Activated CD4-positive, CD25-positive, alpha-beta regulatory T cell treated with anti-CD3 and anti-CD28 coated beads, Interleukin-2, amount 50 U/mL, for 16 hours (primary cell): ENCODE measurements around the gene CCDC74A.
"Not testable (repeated sequence)": the region's sequence is repeated elsewhere in the genome, so short reads cannot be mapped to it uniquely, and the experiment has no call there.

ENCODE experiments used
- DNase-seq: peaks from one replicate; pipeline ENCODE4 v3.0.0-alpha.2; 2020; ENCODE audit warnings: low read depth, low spot score

The CCDC74A gene

DNA sequence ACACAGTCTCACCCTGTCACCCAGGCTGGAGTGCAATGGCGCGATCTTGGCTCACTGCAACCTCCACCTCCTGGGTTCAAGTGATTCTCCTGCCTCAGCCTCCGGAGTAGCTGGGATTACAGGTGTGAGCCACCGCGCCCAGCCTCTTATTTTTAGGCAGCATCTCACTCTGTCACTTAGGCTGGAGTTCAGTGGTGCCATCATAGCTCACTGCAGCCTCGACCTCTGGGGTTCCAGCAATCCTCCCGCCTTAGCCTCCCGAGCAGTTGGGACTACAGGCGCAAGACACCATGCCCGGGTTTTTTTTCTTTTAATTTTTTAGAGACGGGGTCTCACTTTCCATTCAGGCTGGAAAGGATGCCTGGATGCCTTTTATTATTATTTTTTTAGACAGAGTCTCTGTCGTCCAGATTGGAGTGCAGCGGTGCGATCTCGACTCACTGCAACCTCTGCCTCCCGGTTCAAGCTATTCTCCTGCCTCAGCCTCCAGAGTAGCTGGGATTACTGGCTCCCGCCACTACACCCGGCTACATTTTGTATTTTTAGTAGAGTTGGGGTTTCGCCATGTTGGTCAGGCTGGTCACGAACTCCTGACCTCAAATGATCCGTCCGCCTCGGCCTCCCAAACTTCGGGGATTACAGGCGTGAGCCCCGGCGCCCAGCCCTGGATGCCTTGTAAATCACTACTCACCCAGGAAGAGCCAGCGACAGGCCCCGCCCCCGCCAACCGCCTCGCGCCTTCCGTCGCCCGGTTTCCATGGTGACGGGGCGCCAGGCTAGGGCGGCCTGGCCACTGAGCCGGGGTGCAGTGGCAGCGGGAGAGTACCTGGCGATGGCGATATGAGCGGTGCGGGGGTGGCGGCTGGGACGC lies at the start of gene CCDC74A:
TSS of gene CCDC74A (plus strand) at position 758 of the 871 bp plus-strand sequence. CDS start at position 841, 83 bp downstream.
- peak; percentile 62 for DNase-seq

DNA sequence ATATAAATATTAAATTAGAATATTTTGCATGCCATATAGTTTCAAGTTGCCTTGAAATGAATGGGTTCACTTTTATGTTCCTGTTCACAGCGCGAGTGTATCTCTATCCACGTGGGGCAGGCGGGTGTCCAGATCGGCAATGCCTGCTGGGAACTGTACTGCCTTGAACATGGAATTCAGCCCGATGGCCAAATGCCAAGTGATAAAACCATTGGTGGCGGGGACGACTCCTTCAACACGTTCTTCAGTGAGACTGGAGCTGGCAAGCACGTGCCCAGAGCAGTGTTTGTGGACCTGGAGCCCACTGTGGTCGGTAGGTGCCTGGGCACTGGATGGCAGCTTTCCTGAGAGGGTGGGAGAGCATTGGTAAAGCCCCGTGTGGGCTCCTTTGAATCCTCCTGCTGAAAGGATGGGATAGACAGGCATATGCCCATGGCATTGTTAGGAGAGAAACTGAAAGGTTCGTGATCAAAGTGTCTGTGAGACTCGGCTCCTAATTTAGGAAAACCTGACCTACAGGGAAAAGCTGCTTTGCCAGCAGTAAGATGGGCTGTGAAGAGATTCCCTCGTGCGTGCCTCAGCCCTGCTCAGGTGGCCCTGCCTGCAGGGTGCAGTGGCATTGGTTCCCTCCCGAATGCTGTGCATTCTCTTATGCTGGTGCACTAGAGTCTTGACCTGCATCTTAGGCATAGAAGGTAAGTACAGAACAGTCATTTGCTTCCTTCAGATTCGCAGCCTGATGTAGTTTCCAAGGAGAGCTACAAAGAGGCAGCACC lies 49.4 kb upstream of the CCDC74A start:
- DNase-seq, result not testable (repeated sequence)

DNA sequence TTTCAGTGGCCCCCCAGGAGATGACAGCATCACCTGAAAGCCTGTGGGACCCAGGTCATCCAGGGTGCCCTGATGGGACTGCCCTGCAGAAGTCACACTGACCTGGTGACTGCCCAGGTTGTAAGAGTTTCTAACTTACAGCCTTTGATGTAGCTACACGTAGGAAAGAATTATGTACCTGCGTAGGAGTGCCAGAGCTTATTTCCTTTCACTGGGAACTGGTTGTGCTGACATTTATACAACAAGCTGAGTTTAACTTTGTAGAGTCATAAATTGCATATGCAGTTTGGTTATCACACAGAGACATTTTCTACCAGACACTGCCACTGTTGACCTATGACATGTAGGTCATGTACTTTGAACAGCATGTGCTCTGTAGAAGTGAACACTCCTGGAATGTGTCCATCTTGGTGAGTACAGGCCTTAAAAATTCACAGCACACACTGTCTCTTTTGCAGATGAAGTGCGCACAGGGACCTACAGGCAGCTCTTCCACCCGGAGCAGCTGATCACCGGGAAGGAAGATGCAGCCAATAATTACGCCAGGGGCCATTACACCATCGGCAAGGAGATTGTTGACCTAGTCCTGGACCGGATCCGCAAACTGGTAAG lies 48.7 kb upstream of the CCDC74A start:
- not testable (repeated sequence) for DNase-seq

DNA sequence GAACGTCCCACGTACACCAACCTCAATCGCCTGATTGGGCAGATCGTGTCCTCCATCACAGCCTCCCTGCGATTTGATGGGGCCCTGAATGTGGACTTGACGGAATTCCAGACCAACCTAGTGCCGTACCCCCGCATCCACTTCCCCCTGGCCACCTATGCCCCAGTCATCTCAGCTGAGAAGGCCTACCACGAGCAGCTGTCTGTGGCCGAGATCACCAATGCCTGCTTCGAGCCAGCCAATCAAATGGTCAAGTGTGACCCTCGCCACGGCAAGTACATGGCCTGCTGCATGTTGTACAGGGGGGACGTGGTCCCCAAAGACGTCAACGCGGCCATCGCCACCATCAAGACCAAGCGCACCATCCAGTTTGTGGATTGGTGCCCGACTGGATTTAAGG lies 47.3 kb upstream of the CCDC74A start:
- DNase-seq, result not testable (repeated sequence)

DNA sequence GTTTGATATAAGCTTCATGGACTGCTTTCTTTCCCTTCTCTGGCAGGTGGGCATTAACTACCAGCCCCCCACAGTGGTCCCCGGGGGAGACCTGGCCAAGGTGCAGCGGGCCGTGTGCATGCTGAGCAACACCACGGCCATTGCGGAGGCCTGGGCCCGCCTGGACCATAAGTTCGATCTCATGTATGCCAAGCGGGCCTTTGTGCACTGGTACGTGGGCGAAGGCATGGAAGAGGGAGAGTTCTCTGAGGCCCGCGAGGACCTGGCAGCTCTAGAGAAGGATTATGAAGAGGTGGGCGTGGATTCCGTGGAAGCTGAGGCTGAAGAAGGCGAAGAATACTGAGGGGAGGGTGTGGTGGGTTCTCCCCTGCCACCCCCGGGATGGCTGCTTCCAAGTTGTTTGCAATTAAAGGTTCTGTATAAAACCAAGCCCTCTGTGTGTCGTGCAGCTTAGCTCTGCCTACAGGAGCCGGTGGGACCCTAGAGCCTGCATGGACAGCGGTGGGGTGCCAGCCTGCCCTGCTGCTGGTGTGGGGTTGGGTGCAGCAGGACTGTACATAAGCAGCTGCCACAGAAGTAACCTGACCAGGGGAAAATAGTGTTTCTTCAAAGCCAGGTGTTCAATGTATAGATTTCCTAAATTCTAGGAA lies 45.1 kb upstream of the CCDC74A start:
- DNase-seq, result not testable (repeated sequence)

DNA sequence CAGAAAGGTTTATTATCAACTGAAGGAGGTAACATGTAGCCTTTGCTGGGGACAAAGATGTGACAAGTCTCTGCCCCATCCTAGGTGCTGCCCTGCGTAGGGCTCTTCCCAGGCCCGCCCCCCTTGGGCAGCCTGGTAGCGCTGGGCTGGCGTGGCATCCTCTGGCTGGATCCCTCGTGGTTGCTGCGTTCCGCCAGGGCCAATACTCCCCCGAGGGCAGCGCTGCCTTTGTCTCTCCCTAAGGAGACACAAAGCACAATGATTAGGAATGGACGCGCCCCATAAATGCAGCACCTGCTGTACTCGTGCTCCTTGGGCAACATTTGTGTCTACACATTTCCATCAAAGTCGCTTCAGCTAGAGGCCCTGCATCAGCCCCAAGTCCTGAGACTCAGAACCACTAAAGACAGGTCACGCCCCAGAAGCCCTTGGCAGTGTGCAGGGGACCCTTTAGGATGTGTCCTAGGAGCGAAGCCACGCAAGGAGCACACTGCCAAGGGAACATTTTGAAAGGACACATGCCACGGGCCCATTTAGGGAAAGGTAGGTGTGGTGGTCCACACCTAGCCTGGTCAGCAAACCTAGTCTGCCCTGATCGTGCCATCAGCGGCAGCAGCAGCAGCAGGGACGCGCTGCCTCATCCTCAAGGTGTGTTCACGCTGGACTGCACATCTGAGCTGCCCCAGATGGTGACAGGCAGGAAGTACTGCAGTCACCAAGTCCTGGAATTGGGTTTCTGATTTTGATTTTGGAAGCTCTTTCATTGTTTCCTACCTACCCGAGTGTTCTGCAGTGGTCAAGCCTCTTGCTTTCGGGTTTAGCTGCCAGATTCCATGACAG lies 43.5 kb upstream of the CCDC74A start:
- not testable (repeated sequence) for DNase-seq

DNA sequence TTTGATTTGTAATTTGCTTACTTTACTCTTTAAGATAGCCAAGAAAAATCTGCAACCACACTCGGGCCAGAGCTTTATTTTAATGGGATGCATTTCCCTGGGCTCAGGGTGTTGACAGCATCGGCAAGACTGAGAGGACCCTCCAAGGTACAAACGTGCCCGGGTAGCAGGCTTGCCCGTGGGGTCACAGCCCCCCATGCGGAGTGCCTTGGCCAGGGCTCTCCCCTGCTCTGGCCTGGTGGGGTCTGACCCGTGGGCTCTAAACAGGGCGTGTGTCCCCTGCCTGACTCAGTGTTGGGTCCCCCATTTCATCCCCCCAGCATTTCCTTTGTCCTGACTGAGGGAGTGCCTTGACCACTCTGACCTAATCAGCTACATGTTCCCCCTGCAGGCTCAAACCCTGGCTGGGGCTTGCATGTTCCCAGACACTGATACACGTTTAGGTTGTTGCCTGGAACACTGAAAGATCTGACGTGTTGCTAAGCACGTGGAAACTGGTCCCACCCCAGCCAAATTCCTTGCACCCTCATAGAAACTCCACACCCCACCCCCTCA lies 42.7 kb upstream of the CCDC74A start:
- DNase-seq, result not testable (repeated sequence)

DNA sequence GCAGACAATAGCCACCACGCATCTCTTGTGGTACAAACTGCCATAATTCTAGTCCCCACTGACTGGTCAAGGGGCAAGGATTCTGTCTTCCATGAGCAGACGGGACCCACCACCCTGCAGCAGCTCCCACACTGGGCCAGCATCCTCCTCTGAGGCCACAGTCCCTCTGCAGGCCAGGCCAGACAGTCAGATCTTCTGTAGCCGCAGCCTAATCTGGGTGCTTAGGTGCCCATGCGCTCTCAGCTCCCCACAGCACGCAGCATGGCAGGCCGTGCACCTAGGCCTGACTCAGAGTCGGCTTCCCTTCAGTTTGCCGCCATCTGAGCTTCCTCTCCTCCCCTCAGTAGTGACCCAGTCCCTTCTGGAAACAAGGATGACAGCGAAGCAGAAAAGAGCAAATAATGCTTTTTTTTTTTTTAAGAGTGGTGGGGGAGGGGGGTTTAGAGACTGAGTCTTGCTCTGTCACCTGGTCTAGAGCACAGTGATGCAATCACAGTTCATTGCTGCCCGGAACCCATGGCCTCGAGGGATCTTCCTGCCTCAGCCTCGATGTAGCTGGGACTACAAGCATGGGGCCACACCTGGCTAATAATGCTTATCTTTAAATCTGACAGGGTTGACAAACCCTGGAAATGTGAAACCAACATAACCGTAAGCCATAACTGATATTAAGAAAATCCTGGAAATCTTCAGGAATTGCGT lies 41.3 kb upstream of the CCDC74A start:
- DNase-seq, result not testable (repeated sequence)

DNA sequence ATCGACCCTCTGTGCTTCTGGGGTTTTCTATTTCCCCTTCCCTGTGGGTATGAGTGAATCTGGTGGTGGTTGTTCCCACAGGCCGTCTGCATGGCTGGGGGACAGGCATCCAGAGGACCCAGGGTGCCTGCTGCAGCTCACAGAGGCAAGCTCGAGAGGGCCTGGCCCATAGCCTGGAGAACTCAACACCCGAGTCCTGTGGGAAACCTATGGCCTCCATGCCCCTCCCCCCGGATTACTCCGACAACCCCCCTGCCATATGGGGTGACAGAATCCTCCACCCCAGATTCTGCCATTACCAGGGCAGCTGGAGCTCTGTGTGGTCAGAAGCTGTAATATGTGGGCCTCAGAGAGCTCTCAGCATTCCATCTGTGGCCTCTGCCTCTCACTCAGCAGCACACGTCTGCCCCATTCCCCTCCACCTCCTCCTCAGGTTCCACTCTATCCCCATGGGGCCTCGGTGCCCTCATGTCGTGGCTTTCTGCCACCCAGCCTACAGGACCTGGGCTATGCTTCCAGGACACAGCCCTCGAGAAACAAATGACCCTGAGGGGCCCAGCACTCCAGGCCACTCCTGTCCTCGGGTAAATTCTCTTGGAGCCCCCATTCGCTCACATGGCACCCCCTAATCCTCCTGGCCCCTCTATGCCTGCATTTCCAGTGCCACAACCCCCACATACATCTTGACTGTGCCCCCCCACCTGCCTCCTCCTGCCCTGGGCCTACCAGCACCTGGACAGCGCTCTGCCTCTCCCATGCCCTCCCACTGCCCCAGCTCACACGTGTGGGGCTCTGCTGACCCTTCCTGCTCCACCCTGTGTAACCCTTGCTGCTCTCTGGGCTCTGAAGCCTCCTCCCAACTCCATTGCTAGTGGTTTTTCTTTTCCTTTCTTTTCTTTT lies 39.1 kb upstream of the CCDC74A start:
- DNase-seq, result no peak

DNA sequence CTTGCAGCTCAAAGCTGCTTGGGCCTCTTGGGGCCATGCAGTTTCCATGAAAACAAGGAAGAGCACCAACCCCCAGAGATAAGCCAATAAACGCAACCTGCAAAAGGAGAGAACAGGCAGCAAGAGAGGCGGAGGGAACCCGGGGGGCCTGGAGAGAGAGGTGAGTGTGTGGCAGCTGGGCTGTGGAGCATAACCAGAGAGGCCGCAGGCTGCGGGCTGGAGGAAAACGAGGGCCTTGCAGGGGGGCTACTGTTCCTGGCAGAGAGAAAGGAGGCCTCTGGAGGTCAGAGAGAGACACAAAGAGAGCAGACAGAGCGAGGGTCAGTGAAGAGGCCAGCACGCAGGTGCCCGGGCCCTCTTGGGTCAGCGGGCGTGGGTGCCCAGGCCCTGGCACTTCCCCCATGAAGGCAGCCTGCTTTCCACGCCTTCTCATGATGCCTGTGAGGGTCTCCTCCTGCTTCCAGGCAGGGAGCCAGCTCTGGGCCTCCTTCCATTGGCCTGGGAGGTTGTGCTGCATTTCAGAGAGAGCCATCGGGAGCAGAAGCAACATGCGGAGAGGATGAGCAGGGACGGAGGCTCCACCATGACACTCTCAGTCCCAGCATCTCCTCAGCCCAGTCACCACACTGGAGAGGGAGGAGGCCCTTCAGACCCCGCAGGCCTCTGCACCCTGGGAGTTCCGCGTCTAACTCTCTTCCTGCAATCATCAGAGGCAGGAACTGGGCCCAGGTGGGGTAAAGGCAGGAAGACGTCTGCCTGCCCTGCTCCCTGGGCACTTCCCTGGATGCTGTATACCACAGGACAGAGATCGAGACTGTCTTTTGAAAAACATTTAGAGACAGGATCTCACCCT lies 36.8 kb upstream of the CCDC74A start:
- DNase-seq, result not testable (repeated sequence)

DNA sequence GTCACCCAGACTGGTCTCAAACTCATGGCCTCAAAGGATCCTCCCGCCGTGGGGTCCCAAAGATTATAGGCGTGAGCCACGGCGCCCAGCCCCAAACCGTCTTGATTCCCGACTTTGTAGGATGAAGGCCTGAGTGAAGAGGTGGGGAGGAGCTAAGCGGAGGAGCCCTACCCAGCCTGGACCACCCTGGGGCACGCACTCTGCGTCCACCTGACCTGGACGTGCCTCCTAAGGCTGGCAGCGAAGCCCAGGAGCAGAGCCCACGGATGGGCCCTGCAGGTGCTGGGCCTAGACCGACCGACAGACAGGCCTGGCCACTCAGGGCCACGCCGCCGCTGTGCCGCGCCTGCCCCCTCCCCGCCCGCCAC lies 36.2 kb upstream of the CCDC74A start:
- not testable (repeated sequence) for DNase-seq

DNA sequence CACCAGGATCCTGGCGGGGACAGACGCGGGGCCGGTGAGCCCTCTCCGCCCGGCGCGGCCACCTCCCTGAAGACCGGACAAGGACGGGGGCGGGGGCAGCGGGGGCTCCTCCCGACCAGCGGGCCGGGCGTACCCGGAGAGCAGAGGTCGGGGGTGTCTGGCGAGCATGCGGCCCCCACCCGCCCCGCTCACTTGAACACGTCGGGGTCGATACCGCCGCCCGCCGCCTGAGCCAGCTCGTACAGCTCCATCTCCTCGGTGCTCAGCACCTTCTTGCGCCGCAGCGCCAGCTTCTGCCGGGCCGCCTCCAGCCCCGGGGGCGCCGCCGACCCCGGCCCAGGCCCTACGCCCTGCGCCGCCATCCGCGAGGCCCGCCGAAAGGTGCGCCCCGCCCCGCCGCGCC lies 35.7 kb upstream of the CCDC74A start, which contains the start of gene MZT2A:
TSS of gene MZT2A (minus strand) at position 383 of the 403 bp plus-strand sequence. CDS start at position 362, 21 bp downstream.
- peak; percentile 15 for DNase-seq

DNA sequence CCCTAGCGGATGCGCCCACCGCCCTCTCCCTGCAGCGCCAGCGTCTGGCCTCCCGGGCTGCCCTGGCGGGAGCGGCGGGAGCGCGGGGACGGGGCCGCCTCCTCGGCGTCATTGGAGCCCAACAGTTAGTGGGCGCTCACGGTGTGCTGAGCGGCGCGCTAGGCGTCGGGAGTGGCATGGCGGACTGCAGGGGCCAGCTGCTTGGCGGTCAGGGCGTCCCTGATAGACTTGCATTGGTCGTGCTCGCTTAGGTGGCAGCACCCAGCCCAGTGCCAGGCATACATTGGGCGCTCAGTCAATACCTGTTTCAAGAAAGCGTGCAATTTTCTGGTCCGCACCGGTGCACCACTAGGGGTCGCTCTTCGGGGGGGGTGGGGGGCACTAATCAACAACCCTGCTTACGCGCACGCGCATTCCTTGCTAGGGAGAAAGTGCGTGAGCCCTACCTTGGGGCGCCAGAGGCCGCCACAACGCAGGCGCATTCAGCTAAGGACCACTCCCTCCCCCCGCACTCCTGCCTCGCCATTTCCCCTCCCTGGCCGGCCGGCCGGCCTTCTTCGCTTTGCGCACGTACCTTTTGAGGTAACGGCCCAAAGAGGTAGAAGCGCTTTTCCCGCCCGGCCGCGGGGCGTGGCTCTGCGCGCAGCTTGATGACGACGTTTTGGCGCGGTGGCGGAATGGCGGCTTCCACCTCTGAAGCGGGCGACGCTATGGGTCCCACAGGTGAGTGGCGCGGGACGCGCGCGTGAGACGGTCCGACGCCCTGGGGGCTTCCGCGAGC lies 35.1 kb upstream of the CCDC74A start:
- DNase-seq, result peak; percentile 84

DNA sequence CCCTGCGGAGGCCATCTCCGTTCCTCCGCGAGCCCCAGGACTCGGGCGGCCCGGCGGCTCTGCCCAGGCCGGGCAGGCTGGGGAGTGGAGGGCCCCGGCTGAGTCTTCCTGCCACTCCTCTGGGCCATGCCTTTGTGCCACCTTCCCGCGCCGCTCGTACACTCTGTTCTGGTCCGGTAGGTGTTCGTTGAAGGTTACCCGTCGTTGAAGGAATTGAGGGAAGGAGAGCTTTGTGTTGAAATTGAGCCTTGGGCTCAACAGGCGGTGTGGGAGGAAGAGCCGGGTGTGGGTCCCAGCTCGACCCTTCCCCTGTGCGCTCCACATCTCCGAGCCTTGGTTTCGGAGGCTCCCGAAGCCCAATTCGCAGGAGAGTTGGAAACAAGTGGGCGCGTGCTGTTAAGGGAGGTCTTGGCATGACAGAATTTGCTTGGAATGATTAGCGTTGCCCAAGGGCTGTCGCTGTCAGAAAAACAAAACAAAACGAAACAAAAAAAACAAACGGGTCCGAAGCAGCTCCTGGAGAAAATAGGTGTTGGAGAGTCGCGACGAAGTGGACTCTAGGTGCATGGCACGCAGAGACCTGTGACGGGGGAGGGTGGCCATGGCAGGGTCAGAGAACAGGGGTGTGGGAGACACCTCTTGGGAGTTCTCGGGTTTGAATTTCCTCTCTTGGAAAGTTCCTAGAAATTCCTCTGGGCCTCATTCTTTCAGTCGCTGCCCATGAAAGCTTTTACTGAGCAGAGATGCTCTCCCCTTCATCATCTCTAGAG lies 34.3 kb upstream of the CCDC74A start:
- DNase-seq, result no peak

DNA sequence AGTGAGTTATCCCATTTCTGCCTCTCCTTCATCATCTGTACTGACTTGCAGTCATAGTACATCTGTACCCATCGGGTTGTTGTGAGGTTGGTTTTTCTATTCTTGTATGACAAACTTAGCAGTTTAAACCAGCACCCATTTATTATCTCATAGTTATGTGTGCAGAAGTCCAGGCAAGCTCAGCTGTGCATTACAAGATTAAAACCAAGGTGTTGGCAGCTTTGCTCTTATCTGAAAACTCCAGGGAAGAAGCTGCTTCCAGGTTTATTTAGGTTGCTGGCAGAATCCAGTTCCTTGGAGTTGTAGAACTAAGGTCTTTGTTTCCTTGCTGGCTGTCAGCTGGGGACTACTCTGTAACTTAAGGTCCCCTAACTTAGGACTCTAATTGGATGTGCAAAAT lies 32.2 kb upstream of the CCDC74A start:
- DNase-seq, result not testable (repeated sequence)

DNA sequence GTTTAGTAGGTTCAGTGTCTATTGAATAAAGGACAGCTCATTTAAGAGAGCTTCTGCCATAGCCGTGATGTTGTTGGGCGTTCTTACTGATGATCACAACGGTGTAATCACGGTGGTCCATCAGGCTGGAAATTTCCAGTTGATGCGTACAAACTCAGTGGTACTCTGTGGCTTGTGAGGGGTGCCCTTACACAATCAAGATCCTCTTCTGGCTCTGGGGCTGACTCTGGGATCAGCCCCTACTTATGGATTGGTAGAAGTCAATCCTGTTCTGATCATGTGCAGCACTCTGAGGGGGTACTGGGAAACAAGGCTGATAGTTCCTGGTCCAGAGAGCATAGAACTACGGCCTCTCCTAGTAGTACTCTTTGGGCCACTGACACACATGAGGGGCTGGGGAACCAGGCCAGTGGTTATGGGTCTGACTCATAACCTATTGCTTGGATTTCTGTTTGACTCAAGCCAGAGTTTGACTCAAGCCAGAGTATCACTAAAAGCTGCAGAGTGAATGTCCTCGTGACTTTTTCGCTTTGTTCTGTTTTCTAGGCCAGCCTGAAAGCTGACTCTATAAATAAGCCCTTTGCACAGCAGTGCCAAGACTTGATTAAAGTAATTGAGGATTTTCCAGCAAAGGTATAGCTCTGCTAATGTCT lies 29.2 kb upstream of the CCDC74A start:
- DNase-seq, result not testable (repeated sequence)
